ENCODE results near the gene CSTPP1. TPM values are rescaled to one million over a fixed set of nuclear protein-coding genes. Genes with fewer than 3 reads are reported as not detected.
A peak's percentile ranks its signal among the peaks of the same experiment; 100 is the strongest.

CSTPP1 gene
- total and polyA plus RNA-seq, 2 of the 8 experiments (the other 6 are each of a cell fraction or from before 2014, with no cell fraction given), result 24.2 to 28.7 TPM

- H3K4me2 ChIP-seq (ENCODE audit: insufficient read depth in 1 of 2, low read depth in 2 of 2, low read length in 2 of 2), result 0 out of 4 replicates have a peak overlapping the region, but pooled peaks of 1 of the 2 experiments have one; percentile 0
- WGBS, 2 experiments (ENCODE audit: extremely low coverage in 1 of 2, insufficient coverage in 1 of 2, insufficient read length in 1 of 2, insufficient replicate concordance in 2 of 2, low coverage in 1 of 2, low lambda C conversion rate in 2 of 2, missing lambda C conversion rate in 1 of 2), result 55% methylated on average over 11 of the region's 11 CpGs; no CpG with 5 or more reads in 1 of the 2 experiments
- no peak for TF ChIP-seq HDAC6 (IDR thresholded peaks at IDR 0.05; ENCODE audit: low read depth, low read length)
- TF ChIP-seq KDM5A (IDR thresholded peaks at IDR 0.05; ENCODE audit: low read length), result no peak
- no peak for TF ChIP-seq POU5F1 (IDR thresholded peaks at IDR 0.05; ENCODE audit: low read depth, low read length)
- no peak for TF ChIP-seq TCF12 (IDR thresholded peaks at IDR 0.05; ENCODE audit: low read depth, low read length)
- 0 out of 2 replicates have a peak, but pooled peaks have one; percentile 10 for TF ChIP-seq EGR1 (IDR thresholded peaks at IDR 0.05; ENCODE audit: borderline replicate concordance, low read depth, low read length)
- no peak for TF ChIP-seq MAX (IDR thresholded peaks at IDR 0.05)
- TF ChIP-seq TEAD4 (IDR thresholded peaks at IDR 0.05; ENCODE audit: low read depth, low read length), result peak; percentile 52; the same call in 1 of the 2 replicates
- TF ChIP-seq GABPA (IDR thresholded peaks at IDR 0.05; ENCODE audit: borderline replicate concordance, insufficient read depth, low read length), result peak; percentile 50; the same call in 1 of the 2 replicates
- TF ChIP-seq CTBP2 (IDR thresholded peaks at IDR 0.05; ENCODE audit: borderline replicate concordance, insufficient read depth, insufficient read length, low read length), result no peak
- TF ChIP-seq SIRT6 (IDR thresholded peaks at IDR 0.05; ENCODE audit: low read length), result no peak
- peak; percentile 70; the same call in 1 of the 2 replicates for TF ChIP-seq YY1 (IDR thresholded peaks at IDR 0.05; ENCODE audit: low read depth, low read length)
Measured at GRCh38 chr11:47152953-47153950, 216.7 kb downstream of the CSTPP1 start.

More at GRCh38 chr11:47152953-47153950, 216.7 kb downstream of the CSTPP1 start:
- H3K23ac ChIP-seq (ENCODE audit: insufficient read length), result no peak overlapping the region
- H3K4ac ChIP-seq (replicated peaks; ENCODE audit: insufficient read length, low read depth, low read length), result no peak overlapping the region
- no peaks in the 10 kb centered on the region for H3K27me3 ChIP-seq (replicated peaks in 1 of 4; ENCODE audit: control insufficient read depth in 3 of 4, extremely low read depth in 1 of 4, insufficient read depth in 3 of 4, low read length in 3 of 4)
- peak in 1 of 2 experiments; percentile 97 for DNase-seq (ENCODE audit: low read depth in 1 of 2, low spot score in 2 of 2)
- no peak overlapping the region for H4K8ac ChIP-seq (ENCODE audit: extremely low read depth, insufficient read depth, low read length)
- no peaks in the 10 kb centered on the region for H3K9me3 ChIP-seq (ENCODE audit: insufficient read depth in 2 of 2, low read depth in 1 of 2, low read length in 1 of 2)
- H2BK20ac ChIP-seq (ENCODE audit: low read length), result no peak overlapping the region
- 0 out of 2 replicates have a peak overlapping the region, but pooled peaks have one; percentile 33 for H2BK15ac ChIP-seq (ENCODE audit: low read length)
- no peak overlapping the region for H4K5ac ChIP-seq (ENCODE audit: insufficient read length, low read depth, low read length)
- no peak overlapping the region for H3K14ac ChIP-seq (ENCODE audit: insufficient read length)
- no peak overlapping the region for H4K91ac ChIP-seq (replicated peaks; ENCODE audit: insufficient read length, low read length)
- no peaks in the 10 kb centered on the region for H3K79me1 ChIP-seq (ENCODE audit: low read depth, low read length)
- no peaks in the 10 kb centered on the region for H3K36me3 ChIP-seq (ENCODE audit: control insufficient read depth in 2 of 4, insufficient read depth in 4 of 4, low read length in 3 of 4)
- H3K79me2 ChIP-seq (ENCODE audit: control insufficient read depth in 1 of 2, insufficient read depth in 2 of 2, low read length in 2 of 2), result no peaks in the 10 kb centered on the region
- H3K4me1 ChIP-seq (replicated peaks in 1 of 4; ENCODE audit: control insufficient read depth in 3 of 4, insufficient read depth in 4 of 4, low read length in 3 of 4), result peaks cover 0 to 4% (median 2%) of the 10 kb centered on the region in 4 experiments; a peak in 4 of 7 replicates
- no peak overlapping the region for H3K4me3 ChIP-seq (ENCODE audit: extremely low read depth in 1 of 4, insufficient read depth in 2 of 4, low read depth in 3 of 4, low read length in 4 of 4)
- POLR2A ChIA-PET (ENCODE audit: partially characterized antibody), result interaction anchor here (0.5 to 2.0 kb wide), 6 partner anchors 9 to 496 kb away, joined by 3 to 9 read pairs (median 6); partner anchors contain the start of gene CSTPP1
- no peak overlapping the region for H3K56ac ChIP-seq (replicated peaks; ENCODE audit: insufficient read length, low read depth, low read length)
- H3K27ac ChIP-seq (ENCODE audit: low read depth, low read length), result no peak overlapping the region
- no peak overlapping the region for H2BK120ac ChIP-seq (replicated peaks; ENCODE audit: low read depth, low read length)
- H2BK12ac ChIP-seq (ENCODE audit: low read depth, low read length), result no peak overlapping the region
- peaks cover 0 to 2% of the 10 kb centered on the region in 2 experiments for H4K20me1 ChIP-seq (replicated peaks in 1 of 2; ENCODE audit: control insufficient read depth in 1 of 2, insufficient read depth in 2 of 2, low read length in 2 of 2)
- no peak overlapping the region for H2AFZ ChIP-seq (ENCODE audit: low read length)
- H3K9ac ChIP-seq (replicated peaks in 1 of 4; ENCODE audit: extremely low read depth in 1 of 4, low read depth in 3 of 4, low read length in 3 of 4), result no peak overlapping the region
- CTCF ChIA-PET (ENCODE audit: partially characterized antibody), result interaction anchor here (0.6 to 6.3 kb wide), 80 partner anchors 10 to 434 kb away, joined by 3 to 81 read pairs (median 4); partner anchors contain the start of genes CSTPP1, DDB2, F2 and LRP4
- no peak overlapping the region for H2AK5ac ChIP-seq (ENCODE audit: low read depth, low read length)
- H3K18ac ChIP-seq (ENCODE audit: extremely low read depth, low read length), result no peak overlapping the region; the same call in 1 of the 2 replicates
- no peaks in the 10 kb centered on the region for H3K23me2 ChIP-seq (ENCODE audit: low read depth, low read length)
- peak; percentile 94 for FAIRE-seq
- no peak overlapping the region for H2BK5ac ChIP-seq (ENCODE audit: low read depth, low read length)
